ENCODE data around the gene CATSPERE. TPM values are rescaled to one million over a fixed set of nuclear protein-coding genes. Genes with fewer than 3 reads are reported as not detected.

Gene CATSPERE
- total and polyA plus RNA-seq, 2 of the 8 experiments (the other 6 are each of a cell fraction or from before 2014, with no cell fraction given) = 0.05 to 0.45 TPM

DNA sequence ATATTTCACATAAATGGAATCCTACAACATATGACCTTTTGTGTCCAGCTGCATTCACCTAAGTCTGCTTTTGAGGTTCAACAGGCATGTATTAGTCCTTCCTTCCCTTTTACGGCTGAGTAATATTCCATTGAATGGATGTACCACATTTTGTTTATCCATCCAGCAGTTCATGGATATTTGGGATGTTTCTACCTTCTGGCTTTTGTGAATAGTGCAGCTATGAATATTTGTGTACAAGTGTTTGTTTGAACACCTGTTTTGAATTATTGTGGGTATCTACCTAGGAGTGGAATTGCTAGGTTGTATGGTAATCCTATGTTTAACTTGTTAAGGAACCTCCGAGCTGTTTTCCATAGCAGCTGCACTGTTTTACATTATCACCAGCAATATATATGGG is 129.6 kb downstream of the CATSPERE start:
- Histone ChIP-seq H2BK20ac (ENCODE audit: low read length) (no peak overlapping the region), H2BK5ac (ENCODE audit: low read depth, low read length) (no peak overlapping the region), H3K14ac (ENCODE audit: insufficient read length) (no peak overlapping the region), H3K4me1 (replicated peaks in 1 of 4; ENCODE audit: control insufficient read depth in 3 of 4, insufficient read depth in 4 of 4, low read length in 3 of 4) (no peaks in the 10 kb centered on the region), H3K4me2 (ENCODE audit: insufficient read depth in 1 of 2, low read depth in 2 of 2, low read length in 2 of 2) (no peak overlapping the region), H3K4ac (replicated peaks; ENCODE audit: insufficient read length, low read depth, low read length) (no peak overlapping the region), H3K18ac (ENCODE audit: extremely low read depth, low read length) (no peak overlapping the region), H3K23ac (ENCODE audit: insufficient read length) (no peak overlapping the region), H2BK120ac (replicated peaks; ENCODE audit: low read depth, low read length) (no peak overlapping the region), H3K27me3 (replicated peaks in 1 of 4; ENCODE audit: control insufficient read depth in 3 of 4, extremely low read depth in 1 of 4, insufficient read depth in 3 of 4, low read length in 3 of 4) (no peaks in the 10 kb centered on the region), H4K8ac (ENCODE audit: extremely low read depth, insufficient read depth, low read length) (no peak overlapping the region), H4K91ac (replicated peaks; ENCODE audit: insufficient read length, low read length) (no peak overlapping the region), H3K4me3 (ENCODE audit: extremely low read depth in 1 of 4, insufficient read depth in 2 of 4, low read depth in 3 of 4, low read length in 4 of 4) (no peak overlapping the region), H2BK12ac (ENCODE audit: low read depth, low read length) (no peak overlapping the region), H4K20me1 (replicated peaks in 1 of 2; ENCODE audit: control insufficient read depth in 1 of 2, insufficient read depth in 2 of 2, low read length in 2 of 2) (no peaks in the 10 kb centered on the region), H3K56ac (replicated peaks; ENCODE audit: insufficient read length, low read depth, low read length) (no peak overlapping the region), H3K23me2 (ENCODE audit: low read depth, low read length) (no peaks in the 10 kb centered on the region), H3K9me3 (ENCODE audit: insufficient read depth in 2 of 2, low read depth in 1 of 2, low read length in 1 of 2) (peaks cover 0 to 3% of the 10 kb centered on the region in 2 experiments; a peak in 1 of 4 replicates), H2BK15ac (ENCODE audit: low read length) (no peak overlapping the region), H3K27ac (ENCODE audit: low read depth, low read length) (no peak overlapping the region), H2AK5ac (ENCODE audit: low read depth, low read length) (no peak overlapping the region), H3K9ac (replicated peaks in 1 of 4; ENCODE audit: extremely low read depth in 1 of 4, low read depth in 3 of 4, low read length in 3 of 4) (no peak overlapping the region), H3K79me1 (ENCODE audit: low read depth, low read length) (no peaks in the 10 kb centered on the region), H4K5ac (ENCODE audit: insufficient read length, low read depth, low read length) (no peak overlapping the region), H3K36me3 (ENCODE audit: control insufficient read depth in 2 of 4, insufficient read depth in 4 of 4, low read length in 3 of 4) (no peaks in the 10 kb centered on the region), H2AFZ (ENCODE audit: low read length) (no peak overlapping the region), H3K79me2 (ENCODE audit: control insufficient read depth in 1 of 2, insufficient read depth in 2 of 2, low read length in 2 of 2) (no peaks in the 10 kb centered on the region)
- TF ChIP-seq KDM1A (IDR thresholded peaks at IDR 0.05; ENCODE audit: borderline replicate concordance, low read length) (peak; percentile 38; the same call in 1 of the 2 replicates), SRF (IDR thresholded peaks at IDR 0.05; ENCODE audit: low read depth, low read length) (no peak)
- DNase-seq (ENCODE audit: low read depth in 1 of 2, low spot score in 2 of 2) = no peak
- WGBS, 2 experiments (ENCODE audit: extremely low coverage in 1 of 2, insufficient coverage in 1 of 2, insufficient read length in 1 of 2, insufficient replicate concordance in 2 of 2, low coverage in 1 of 2, low lambda C conversion rate in 2 of 2, missing lambda C conversion rate in 1 of 2) = 95% methylated on average over 2 of the region's 2 CpGs; no CpG with 5 or more reads in 1 of the 2 experiments
- no peak for FAIRE-seq
- ChIA-PET POLR2A (ENCODE audit: partially characterized antibody) (no interaction called here), CTCF (ENCODE audit: partially characterized antibody) (no interaction called here)
